AG10803 (cell line): ENCODE measurements around the gene MGAM2.

ENCODE experiments used
- DNase-seq: peaks from one replicate; pipeline ENCODE4 v3.0.0; 2010; ENCODE audit warnings: low read depth
- H3K4me3 ChIP-seq: 2 replicates; pipeline ENCODE4 v1.5.1; 2011; ENCODE audit warnings: mild to moderate bottlenecking, low read length, control low read depth
- TF ChIP-seq, protein P1 (sequence below): conservative IDR thresholded peaks from 2 replicates; pipeline ENCODE4 v1.5.1; 2011; ENCODE audit warnings: mild to moderate bottlenecking, low read length, control low read depth, inconsistent platforms

Gene MGAM2

DNA sequence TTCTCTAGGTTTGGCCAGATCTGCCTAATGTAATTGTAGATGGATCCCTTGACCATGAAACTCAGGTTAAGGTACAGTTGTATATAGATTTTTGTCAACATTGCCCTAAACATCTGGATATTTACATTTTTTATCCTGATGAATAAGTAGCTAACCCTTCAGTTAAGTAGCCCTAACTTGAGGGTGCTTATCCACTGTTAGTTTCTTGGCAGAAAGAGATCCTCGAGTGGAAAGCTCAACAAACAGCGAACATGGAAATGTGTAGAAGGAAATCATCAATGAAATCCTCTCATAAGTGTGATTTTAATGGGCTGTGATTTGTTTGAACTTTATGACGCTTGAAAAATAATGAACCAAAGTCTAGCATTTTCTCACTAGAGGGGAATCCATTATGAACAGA is 73.6 kb downstream of the MGAM2 start:
- no peak for DNase-seq
- H3K4me3 ChIP-seq: no peak overlapping the region
- TF ChIP-seq, protein P1, sequence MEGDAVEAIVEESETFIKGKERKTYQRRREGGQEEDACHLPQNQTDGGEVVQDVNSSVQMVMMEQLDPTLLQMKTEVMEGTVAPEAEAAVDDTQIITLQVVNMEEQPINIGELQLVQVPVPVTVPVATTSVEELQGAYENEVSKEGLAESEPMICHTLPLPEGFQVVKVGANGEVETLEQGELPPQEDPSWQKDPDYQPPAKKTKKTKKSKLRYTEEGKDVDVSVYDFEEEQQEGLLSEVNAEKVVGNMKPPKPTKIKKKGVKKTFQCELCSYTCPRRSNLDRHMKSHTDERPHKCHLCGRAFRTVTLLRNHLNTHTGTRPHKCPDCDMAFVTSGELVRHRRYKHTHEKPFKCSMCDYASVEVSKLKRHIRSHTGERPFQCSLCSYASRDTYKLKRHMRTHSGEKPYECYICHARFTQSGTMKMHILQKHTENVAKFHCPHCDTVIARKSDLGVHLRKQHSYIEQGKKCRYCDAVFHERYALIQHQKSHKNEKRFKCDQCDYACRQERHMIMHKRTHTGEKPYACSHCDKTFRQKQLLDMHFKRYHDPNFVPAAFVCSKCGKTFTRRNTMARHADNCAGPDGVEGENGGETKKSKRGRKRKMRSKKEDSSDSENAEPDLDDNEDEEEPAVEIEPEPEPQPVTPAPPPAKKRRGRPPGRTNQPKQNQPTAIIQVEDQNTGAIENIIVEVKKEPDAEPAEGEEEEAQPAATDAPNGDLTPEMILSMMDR: no peak

GRCh38 chr7:142185801-142186200 is 74.3 kb downstream of the MGAM2 start:
- TF ChIP-seq, protein P1: no peak
- no peak for DNase-seq
- no peak overlapping the region for H3K4me3 ChIP-seq

DNA sequence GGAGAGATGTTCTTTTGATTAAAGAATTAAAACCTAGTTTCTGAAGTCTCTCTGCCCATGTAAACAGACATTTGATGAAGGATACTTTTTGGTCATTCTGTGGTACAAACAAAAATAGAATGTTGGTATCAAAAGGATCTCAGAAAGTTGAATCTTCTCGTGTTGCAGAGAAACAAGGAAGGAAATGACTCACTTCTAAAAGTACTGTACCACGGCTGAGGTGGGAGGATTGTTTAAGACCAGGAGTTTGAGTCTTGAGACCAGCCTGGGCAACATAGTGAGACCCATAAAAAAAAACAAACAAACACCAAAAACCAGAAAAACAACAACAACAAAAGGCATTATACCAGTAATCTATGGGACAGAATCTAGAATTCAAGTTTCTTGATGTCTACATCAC is 76.6 kb downstream of the MGAM2 start:
- TF ChIP-seq, protein P1: no peak
- no peak overlapping the region for H3K4me3 ChIP-seq
- no peak for DNase-seq

DNA sequence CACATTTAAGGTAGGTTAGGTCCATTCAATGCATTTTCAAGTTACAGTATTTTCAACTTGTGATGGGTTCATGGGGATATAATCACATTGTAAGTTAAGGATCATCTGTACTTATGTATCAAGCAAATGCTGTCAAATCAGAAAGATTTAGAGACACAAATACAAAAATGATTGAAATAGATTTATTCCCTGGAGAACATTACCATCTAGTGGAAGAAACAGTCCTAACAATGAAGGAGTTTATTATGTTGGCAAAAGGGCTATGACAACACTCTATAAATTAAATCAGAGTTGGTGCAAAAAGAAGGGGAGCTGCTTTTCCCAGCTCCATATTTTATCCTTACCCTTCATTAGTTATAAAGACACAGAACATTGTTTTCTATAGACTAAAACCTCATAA is 77.3 kb downstream of the MGAM2 start:
- no peak for DNase-seq
- H3K4me3 ChIP-seq: no peak overlapping the region
- TF ChIP-seq, protein P1: no peak; the same call in 1 of the 2 replicates

DNA sequence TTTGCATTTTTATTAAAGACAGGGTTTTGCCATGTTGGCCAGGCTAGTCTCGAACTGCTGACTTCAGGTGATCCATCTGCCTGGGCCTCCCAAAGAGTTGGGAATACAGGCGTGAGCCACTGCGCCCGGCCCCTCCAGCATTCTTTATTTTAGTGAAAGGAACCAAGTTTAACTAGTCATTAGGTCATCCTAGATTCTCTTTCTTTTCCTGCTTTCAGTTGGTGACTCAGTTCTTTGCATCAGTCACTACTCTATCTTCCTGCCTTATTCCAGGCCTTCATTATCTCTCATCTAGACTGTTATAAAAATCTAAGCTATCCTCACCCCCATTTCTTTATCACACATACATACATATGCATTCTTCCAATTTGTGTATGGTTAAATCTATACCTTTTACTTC is 82.7 kb downstream of the MGAM2 start:
- no peak for DNase-seq
- no peak overlapping the region for H3K4me3 ChIP-seq
- TF ChIP-seq, protein P1: no peak

GRCh38 chr7:142196066-142196840 is 84.7 kb downstream of the MGAM2 start:
- no peak for DNase-seq
- TF ChIP-seq, protein P1: no peak
- H3K4me3 ChIP-seq: no peak overlapping the region

- no peak overlapping the region for H3K4me3 ChIP-seq
- TF ChIP-seq, protein P1: no peak
- DNase-seq: no peak
Observed at GRCh38 chr7:142200206-142200605, 88.7 kb downstream of the MGAM2 start.
